GM10266 (cell line): Measurements from ENCODE around the gene PTX3.

ENCODE experiments used
- DNase-seq: peaks from one replicate; pipeline ENCODE4 v3.0.0; 2012; ENCODE audit errors: extremely low spot score
- CTCF ChIP-seq: IDR thresholded peaks from 2 replicates; pipeline ENCODE4 v1.5.1; 2012; ENCODE audit warnings: mild to moderate bottlenecking, low read depth; ENCODE audit not compliant: control insufficient read depth, insufficient read depth; ENCODE audit errors: missing control alignments

PTX3 gene

GRCh38 chr3:157409516-157409915 lies 27.1 kb upstream of the PTX3 start:
- DNase-seq, result no peak
- TF ChIP-seq CTCF, result no peak

- no peak for DNase-seq
- TF ChIP-seq CTCF, result no peak
Observed at GRCh38 chr3:157410945-157411344, 25.7 kb upstream of the PTX3 start.

GRCh38 chr3:157412323-157412855 lies 24.3 kb upstream of the PTX3 start:
- no peak for DNase-seq

GRCh38 chr3:157414861-157415260 lies 21.8 kb upstream of the PTX3 start:
- TF ChIP-seq CTCF, result no peak
- DNase-seq, result no peak

More at GRCh38 chr3:157412323-157412855, 24.3 kb upstream of the PTX3 start:
- TF ChIP-seq CTCF, result no peak

GRCh38 chr3:157416347-157417087 lies 20.1 kb upstream of the PTX3 start:
- no peak for DNase-seq
- no peak for TF ChIP-seq CTCF

GRCh38 chr3:157417247-157417646 lies 19.4 kb upstream of the PTX3 start:
- DNase-seq, result no peak
- no peak for TF ChIP-seq CTCF

- DNase-seq, result no peak
- no peak for TF ChIP-seq CTCF
Observed at GRCh38 chr3:157418104-157418503, 18.5 kb upstream of the PTX3 start.
